Hindlimb muscle (tissue), 1 donor: ENCODE results near the gene KCNK6. TPM values are rescaled to one million over a fixed set of nuclear protein-coding genes. Genes with fewer than 3 reads are reported as not detected.
A peak's percentile ranks its signal among the peaks of the same experiment; 100 is the strongest.
"Not testable (repeated sequence)": the region's sequence is repeated elsewhere in the genome, so short reads cannot be mapped to it uniquely, and the experiment has no call there.

ENCODE experiments used
- DNase-seq: peaks from one replicate; pipeline ENCODE4 v3.0.0-alpha.2; 2013
- polyA plus RNA-seq: library from polyadenylated mRNA; unstranded; fragments of 120-200 nt; gene quantifications from one replicate; pipeline ENCODE4 v1.2.1, GENCODE V29; 2013; ENCODE audit not compliant: insufficient read length

Gene KCNK6
- polyA plus RNA-seq, 1 donor, result 2.2 TPM

- DNase-seq, result no peak
Measured at GRCh38 chr19:38324431-38324830, 4.8 kb downstream of the KCNK6 start.

GRCh38 chr19:38326591-38326990 is 6.9 kb downstream of the KCNK6 start:
- no peak for DNase-seq

GRCh38 chr19:38329651-38330050 is 10.0 kb downstream of the KCNK6 start:
- DNase-seq, result no peak

- no peak for DNase-seq
Measured at GRCh38 chr19:38331728-38332127, 12.1 kb downstream of the KCNK6 start.

GRCh38 chr19:38333245-38333644 is 13.6 kb downstream of the KCNK6 start:
- no peak for DNase-seq

GRCh38 chr19:38335949-38336637 is 16.4 kb downstream of the KCNK6 start:
- peak; percentile 94 for DNase-seq

- DNase-seq, result peak; percentile 83
Measured at GRCh38 chr19:38336638-38337359, 17.2 kb downstream of the KCNK6 start.

- no peak for DNase-seq
Measured at GRCh38 chr19:38337360-38337653, 17.7 kb downstream of the KCNK6 start.

- not testable (repeated sequence) for DNase-seq
Measured at GRCh38 chr19:38339011-38339410, 19.4 kb downstream of the KCNK6 start.

- no peak for DNase-seq
Measured at GRCh38 chr19:38340927-38341326, 21.3 kb downstream of the KCNK6 start.

GRCh38 chr19:38346837-38347236 is 27.2 kb downstream of the KCNK6 start:
- DNase-seq, result no peak

GRCh38 chr19:38350883-38351282 is 31.2 kb downstream of the KCNK6 start:
- DNase-seq, result no peak

- DNase-seq, result no peak
Measured at GRCh38 chr19:38351865-38352395, 32.3 kb downstream of the KCNK6 start.

- DNase-seq, result no peak
Measured at GRCh38 chr19:38352611-38353010, 33.0 kb downstream of the KCNK6 start.

- DNase-seq, result no peak
Measured at GRCh38 chr19:38355728-38356725, 36.4 kb downstream of the KCNK6 start.

- DNase-seq, result no peak
Measured at GRCh38 chr19:38358071-38358470, 38.4 kb downstream of the KCNK6 start.

- no peak for DNase-seq
Measured at GRCh38 chr19:38359242-38360021, 39.8 kb downstream of the KCNK6 start.

GRCh38 chr19:38360351-38360750 is 40.7 kb downstream of the KCNK6 start:
- DNase-seq, result no peak

GRCh38 chr19:38360839-38361631 is 41.4 kb downstream of the KCNK6 start:
- no peak for DNase-seq

GRCh38 chr19:38361633-38362075 is 42.0 kb downstream of the KCNK6 start:
- DNase-seq, result peak; percentile 51
